Measurements from ENCODE around the gene ZBTB5. TPM values are rescaled to one million over a fixed set of nuclear protein-coding genes. Genes with fewer than 3 reads are reported as not detected.

Gene ZBTB5
- total RNA-seq, 1 experiment from 2014 or later, result 9.1 TPM

DNA sequence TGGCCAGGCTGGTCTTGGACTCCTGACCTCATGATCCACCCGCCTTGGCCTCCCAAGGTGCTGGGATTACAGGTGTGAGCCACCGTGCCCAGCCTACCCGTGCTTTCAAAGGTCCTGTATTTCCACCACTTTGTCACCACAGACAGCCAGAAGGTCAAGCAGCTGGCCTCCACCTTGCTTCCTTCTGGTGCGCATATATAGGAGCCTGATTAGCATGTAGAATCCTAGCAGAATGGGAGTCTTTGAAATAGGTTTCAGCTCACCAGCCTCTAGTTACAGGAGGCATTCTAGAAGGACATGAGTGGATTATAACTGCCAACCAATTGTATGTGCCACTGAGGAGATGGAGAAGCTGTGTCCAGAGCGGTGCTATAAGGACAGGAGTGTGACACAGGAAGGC lies 39.4 kb upstream of the ZBTB5 start:
- Histone ChIP-seq H3K4ac (ENCODE audit: low read depth, low read length) (no peak overlapping the region), H3T11ph (ENCODE audit: low read length) (no peak overlapping the region), H2BK120ac (ENCODE audit: low read depth, low read length, poor library complexity, severe bottlenecking) (no peak overlapping the region), H3K14ac (ENCODE audit: insufficient read depth, low read length) (no peak overlapping the region), H4K5ac (ENCODE audit: insufficient read length, low read depth, low read length) (no peak overlapping the region), H3K18ac (ENCODE audit: insufficient read length, low read depth, low read length) (no peak overlapping the region), H3K79me2 (ENCODE audit: insufficient read depth, low read length) (no peaks in the 10 kb centered on the region), H4K20me1 (ENCODE audit: control insufficient read depth, insufficient read depth, insufficient read length) (no peaks in the 10 kb centered on the region), H3K79me1 (ENCODE audit: insufficient read depth, low read depth, low read length, poor library complexity, severe bottlenecking) (no peaks in the 10 kb centered on the region), H3K4me2 (ENCODE audit: insufficient read depth, insufficient read length, low read length) (no peak overlapping the region), H4K8ac (replicated peaks; ENCODE audit: insufficient read length, low read depth, low read length) (no peak overlapping the region), H3K27ac (ENCODE audit: insufficient read length, low read depth, low read length) (no peak overlapping the region), H3K56ac (ENCODE audit: insufficient read length, low read depth, low read length) (no peak overlapping the region), H3K9ac (ENCODE audit: extremely low read depth, insufficient read length, low read length) (no peak overlapping the region), H3K23ac (ENCODE audit: insufficient read length, low read depth, low read length) (no peak overlapping the region), H3K23me2 (ENCODE audit: insufficient read length, low read depth, low read length, poor library complexity, severe bottlenecking) (no peaks in the 10 kb centered on the region), H2BK5ac (ENCODE audit: insufficient read length, low read length) (no peak overlapping the region), H2BK20ac (ENCODE audit: low read depth, low read length, poor library complexity, severe bottlenecking) (no peak overlapping the region), H2AFZ (ENCODE audit: low read length) (no peak overlapping the region), H2AK5ac (ENCODE audit: insufficient read length, low read length) (no peak overlapping the region), H3K4me1 (ENCODE audit: insufficient read depth, low read length) (no peaks in the 10 kb centered on the region), H4K91ac (ENCODE audit: insufficient read length, low read depth, low read length) (no peak overlapping the region), H3K9me3 (ENCODE audit: control insufficient read depth, low read depth, low read length) (no peaks in the 10 kb centered on the region), H2BK12ac (ENCODE audit: insufficient read length, low read depth, low read length) (no peak overlapping the region), H2BK15ac (ENCODE audit: low read depth, low read length) (no peak overlapping the region), H3K27me3 (ENCODE audit: insufficient read depth, low read length) (no peaks in the 10 kb centered on the region)
- no peak overlapping the region for H3K4me3 Mint-ChIP-seq
- peaks cover 44 to 74% (median 46%) of the 10 kb centered on the region in 3 experiments; a peak in 6 of 7 replicates for H3K36me3 Mint-ChIP-seq (ENCODE audit: insufficient read depth in 1 of 3, low read depth in 3 of 3)
- no peak overlapping the region for H3K27ac Mint-ChIP-seq
- no peaks in the 10 kb centered on the region for H3K9me3 Mint-ChIP-seq
- TF ChIP-seq, protein P1, sequence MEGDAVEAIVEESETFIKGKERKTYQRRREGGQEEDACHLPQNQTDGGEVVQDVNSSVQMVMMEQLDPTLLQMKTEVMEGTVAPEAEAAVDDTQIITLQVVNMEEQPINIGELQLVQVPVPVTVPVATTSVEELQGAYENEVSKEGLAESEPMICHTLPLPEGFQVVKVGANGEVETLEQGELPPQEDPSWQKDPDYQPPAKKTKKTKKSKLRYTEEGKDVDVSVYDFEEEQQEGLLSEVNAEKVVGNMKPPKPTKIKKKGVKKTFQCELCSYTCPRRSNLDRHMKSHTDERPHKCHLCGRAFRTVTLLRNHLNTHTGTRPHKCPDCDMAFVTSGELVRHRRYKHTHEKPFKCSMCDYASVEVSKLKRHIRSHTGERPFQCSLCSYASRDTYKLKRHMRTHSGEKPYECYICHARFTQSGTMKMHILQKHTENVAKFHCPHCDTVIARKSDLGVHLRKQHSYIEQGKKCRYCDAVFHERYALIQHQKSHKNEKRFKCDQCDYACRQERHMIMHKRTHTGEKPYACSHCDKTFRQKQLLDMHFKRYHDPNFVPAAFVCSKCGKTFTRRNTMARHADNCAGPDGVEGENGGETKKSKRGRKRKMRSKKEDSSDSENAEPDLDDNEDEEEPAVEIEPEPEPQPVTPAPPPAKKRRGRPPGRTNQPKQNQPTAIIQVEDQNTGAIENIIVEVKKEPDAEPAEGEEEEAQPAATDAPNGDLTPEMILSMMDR (conservative IDR thresholded peaks at IDR 0.05), result no peak
- no peak for DNase-seq
- WGBS (ENCODE audit: extremely low coverage, insufficient read length, low lambda C conversion rate), result no CpG with 5 or more reads among the region's 5 CpGs
- H3K27me3 Mint-ChIP-seq (ENCODE audit: low read depth), result no peaks in the 10 kb centered on the region
- no peaks in the 10 kb centered on the region for H3K4me1 Mint-ChIP-seq

Data from H9 (cell line).